Activated naive CD8-positive, alpha-beta T cell treated with anti-CD3 and anti-CD28 coated beads, Interleukin-2, amount 50 U/mL, for 16 hours (primary cell): ENCODE data around the gene GYS2.

Experiments used
- DNase-seq: peaks from one replicate; pipeline ENCODE4 v3.0.0-alpha.2; 2020; ENCODE audit warnings: low read depth, low spot score

The GYS2 gene

DNA sequence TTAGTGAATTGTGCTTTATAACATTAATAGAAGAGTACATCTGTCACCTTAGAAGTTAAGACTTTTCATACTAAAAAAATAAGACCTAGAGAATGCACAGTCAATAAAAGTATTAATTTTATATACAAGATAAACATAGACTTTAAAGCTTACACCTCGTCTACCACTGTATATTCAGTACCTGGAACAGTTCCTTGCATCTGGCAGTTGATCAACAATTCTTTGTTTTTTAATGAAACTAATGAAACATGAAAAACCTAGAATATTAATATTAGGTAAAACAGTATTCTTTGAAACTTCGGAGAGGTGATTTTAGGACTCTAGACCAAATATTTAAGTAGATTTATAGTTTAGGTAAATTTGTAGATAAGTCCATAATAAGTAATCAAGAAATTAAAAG lies 98.8 kb downstream of the GYS2 start:
- no peak for DNase-seq

DNA sequence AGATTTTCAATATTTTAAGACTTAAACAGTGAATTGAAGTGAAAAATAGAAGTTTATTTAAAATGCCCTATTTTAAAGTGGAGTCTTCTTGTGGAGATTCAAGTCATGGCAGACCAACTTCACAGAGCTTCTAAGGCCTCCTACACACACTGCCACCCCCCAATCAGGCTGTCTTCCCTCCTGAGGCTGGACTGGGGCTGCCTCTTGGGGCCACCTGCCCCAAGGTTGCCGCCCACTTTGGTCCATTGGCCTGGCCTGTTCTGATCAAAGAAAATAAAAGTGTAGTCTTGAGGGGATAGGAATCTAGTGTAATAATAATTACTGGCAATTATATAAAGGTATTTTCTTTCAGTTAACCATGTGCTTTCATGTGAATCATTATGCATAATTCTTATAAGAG lies 101.8 kb downstream of the GYS2 start:
- DNase-seq: no peak

DNA sequence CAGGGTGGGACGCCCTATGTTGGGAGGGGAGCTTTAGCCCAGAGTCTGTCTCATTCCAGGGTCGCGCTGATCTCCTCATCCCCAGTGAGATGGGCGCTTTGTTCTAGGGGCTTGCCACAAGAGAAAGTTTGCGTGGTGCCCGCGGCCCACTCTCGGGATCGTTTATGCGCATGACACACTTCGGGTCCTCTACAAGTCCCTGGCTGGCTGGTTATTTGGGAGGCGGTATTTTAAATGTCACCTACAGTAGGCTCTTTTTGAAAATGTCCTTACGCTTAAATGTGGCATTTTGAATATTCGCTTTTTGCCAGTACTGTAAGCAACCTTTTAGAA lies 102.5 kb downstream of the GYS2 start:
- DNase-seq: peak; percentile 3

DNA sequence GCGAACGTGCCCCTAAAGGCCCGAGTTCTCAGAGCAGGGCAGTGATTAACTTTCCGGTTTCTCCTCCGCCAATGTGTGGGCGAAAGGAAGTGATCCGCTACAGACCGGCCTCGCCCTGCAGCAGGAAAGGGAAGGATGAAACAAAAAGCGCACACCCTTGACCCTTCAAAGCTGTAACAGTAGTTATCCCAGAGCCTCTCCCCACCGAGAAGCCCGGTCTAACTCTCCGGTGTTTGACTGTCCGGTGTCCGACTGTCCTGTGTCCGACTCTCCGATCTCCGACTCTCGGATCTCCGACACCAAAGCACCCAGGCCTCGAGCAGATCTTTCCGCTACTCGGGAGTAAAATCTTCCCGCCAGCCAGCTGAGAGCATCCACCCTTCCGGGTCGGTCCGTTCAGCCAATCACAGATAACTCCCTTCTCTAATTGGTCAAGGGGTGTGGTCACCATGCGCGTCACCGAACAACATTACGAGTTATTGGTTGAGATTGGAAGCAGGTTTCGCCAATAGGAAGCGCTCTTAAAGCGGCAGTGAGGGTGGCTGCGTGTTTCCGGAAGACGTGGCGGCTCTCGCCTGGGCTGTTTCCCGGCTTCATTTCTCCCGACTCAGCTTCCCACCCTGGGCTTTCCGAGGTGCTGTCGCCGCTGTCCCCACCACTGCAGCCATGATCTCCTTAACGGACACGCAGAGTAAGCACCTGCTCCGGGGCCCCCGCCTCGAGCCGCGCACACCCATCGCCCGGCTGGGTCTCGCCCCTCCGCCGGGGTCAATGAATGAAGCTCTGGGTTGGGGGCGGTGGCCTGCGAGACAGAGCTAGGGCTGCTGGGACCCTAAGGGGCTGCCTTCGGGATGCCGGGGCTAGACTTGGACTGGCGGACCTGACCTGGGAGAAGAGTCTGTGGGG lies 103.1 kb downstream of the GYS2 start, which contains the start of the genes GOLT1B and RECQL:
TSS of gene GOLT1B (plus strand) at position 532 of the 906 bp plus-strand sequence. CDS start at position 667, 135 bp downstream.
TSS of gene RECQL (minus strand) at position 378 of the 906 bp plus-strand sequence. CDS start 2,065 bp downstream, outside the sequence.
- DNase-seq: peak; percentile 78

DNA sequence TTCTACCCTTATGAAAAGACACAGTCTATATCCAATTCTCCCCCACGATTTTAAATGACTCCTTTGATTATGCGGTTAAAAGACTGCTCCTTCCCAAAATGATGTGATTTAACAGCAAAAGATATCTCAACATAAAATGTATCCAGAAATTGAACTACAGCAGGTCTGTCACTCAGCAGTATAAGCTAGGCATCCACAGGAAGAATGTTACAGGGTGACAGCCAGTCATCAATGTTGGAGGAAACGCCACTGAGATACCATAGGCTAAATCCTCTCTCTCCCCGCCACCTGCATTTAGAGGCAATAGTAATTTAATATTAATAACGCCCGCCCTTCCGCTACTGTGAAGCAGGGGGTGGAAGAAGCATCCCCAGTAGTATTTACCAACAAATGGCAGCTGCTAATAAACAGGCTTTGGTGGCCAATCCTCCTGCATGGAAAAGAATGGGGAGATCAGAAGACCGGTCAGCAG lies 103.8 kb downstream of the GYS2 start:
- no peak for DNase-seq

DNA sequence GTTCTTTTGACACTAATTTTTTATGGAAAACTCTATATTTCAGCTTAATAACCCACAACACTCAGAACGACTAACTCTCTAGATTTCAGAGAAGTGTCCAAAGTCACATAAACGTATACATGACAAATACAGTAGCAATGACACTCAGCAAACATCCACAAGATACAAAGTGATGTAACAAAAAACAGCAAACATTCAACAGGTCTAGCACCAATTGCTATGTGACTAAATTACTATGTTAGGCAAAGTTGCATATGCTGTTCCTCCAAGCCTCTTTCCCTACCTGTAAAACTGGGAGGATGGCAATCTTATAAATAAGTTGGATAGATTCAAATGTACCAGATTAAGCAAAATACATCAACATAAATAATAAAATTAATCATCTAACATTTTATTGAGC lies 104.9 kb downstream of the GYS2 start:
- no peak for DNase-seq
